T-cell (primary cell): Measurements from ENCODE around the gene POLR3A. TPM values are rescaled to one million over a fixed set of nuclear protein-coding genes. Genes with fewer than 3 reads are reported as not detected.

ENCODE experiments used
- ATAC-seq, 4 experiments: fragments of 200-7000 bp in 3 of 4; fragments of 150-1000 bp in 1 of 4; cut with Tn5 transposase; replicated peaks in 1 of 4; 1 replicate in 3 of 4; 2 replicates in 1 of 4; pipeline ENCODE4 v1.10.0; 2021; ENCODE audit warnings: moderate library complexity in 3 of 4, mild to moderate bottlenecking in 2 of 4, moderate number of reproducible peaks in 1 of 4
- CTCF ChIA-PET, 2 donors: fragments of 300-600 bp; sonication (Branson Sonifier 250); formaldehyde crosslinking; loops; one replicate each; lab custom pipeline; 2022; ENCODE audit warnings: antibody characterized with exemption in 2 of 2; lab: Charles Lee
- POLR2A ChIA-PET, 2 donors: fragments of 300-600 bp; sonication (Branson Sonifier 250); formaldehyde crosslinking; loops; one replicate each; lab custom pipeline; 2022; ENCODE audit warnings: antibody characterized with exemption in 2 of 2; lab: Charles Lee
- DNase-seq, 35 experiments: peaks; one replicate each; pipeline versions ENCODE4 v3.0.0 to v3.0.0-alpha.2; 2013 to 2023
- H3K27ac ChIP-seq: one replicate; pipeline ENCODE4 v1.5.1; 2013; ENCODE audit warnings: low read length
- H3K27me3 ChIP-seq, 2 experiments: replicated peaks in 1 of 2; 1 replicate in 1 of 2; 2 replicates in 1 of 2; pipeline versions ENCODE4 v1.6.1 to v1.7.0; 2013; ENCODE audit warnings: low read length in 1 of 2, mixed read lengths in 1 of 2; ENCODE audit not compliant: control insufficient read depth in 2 of 2, insufficient read depth in 2 of 2; ENCODE audit errors: extremely low read depth in 1 of 2
- H3K36me3 ChIP-seq, 2 donors: 1 replicate in 1 of 2; 2 replicates in 1 of 2; pipeline versions ENCODE4 v1.6.1 to v1.7.0; 2013; ENCODE audit warnings: low read length in 1 of 2; ENCODE audit not compliant: control insufficient read depth in 2 of 2, insufficient read depth in 1 of 2; ENCODE audit errors: extremely low read depth in 1 of 2
- H3K4me1 ChIP-seq, 2 experiments: 1 replicate in 1 of 2; 2 replicates in 1 of 2; pipeline versions ENCODE4 v1.6.1 to v1.7.0; 2013; ENCODE audit warnings: low read length in 2 of 2, mixed read lengths in 1 of 2; ENCODE audit not compliant: insufficient read depth in 2 of 2, control insufficient read depth in 1 of 2; ENCODE audit errors: extremely low read depth in 1 of 2
- H3K4me3 ChIP-seq, 2 donors: 1 replicate in 1 of 2; 2 replicates in 1 of 2; pipeline versions ENCODE4 v1.5.1 to v1.7.0; 2013; ENCODE audit warnings: mild to moderate bottlenecking in 2 of 2, low read length in 1 of 2, moderate library complexity in 1 of 2; ENCODE audit not compliant: control insufficient read depth in 1 of 2; ENCODE audit errors: extremely low read depth in 1 of 2
- H3K9me3 ChIP-seq: 2 replicates; pipeline ENCODE4 v1.7.0; 2013
- H3K27ac Mint-ChIP-seq, 2 donors: one replicate each; pipeline ENCODE4 v1.8.0; 2020 to 2021; ENCODE audit warnings: mild to moderate bottlenecking in 2 of 2, mixed read lengths in 2 of 2
- H3K27me3 Mint-ChIP-seq, 2 donors: one replicate each; pipeline ENCODE4 v1.8.0; 2021 to 2022; ENCODE audit warnings: mixed read lengths in 2 of 2
- H3K36me3 Mint-ChIP-seq: one replicate; pipeline ENCODE4 v1.8.0; 2021; ENCODE audit warnings: mixed read lengths
- H3K4me1 Mint-ChIP-seq, 3 donors: one replicate each; pipeline ENCODE4 v1.8.0; 2020 to 2022; ENCODE audit warnings: mixed read lengths in 3 of 3, mild to moderate bottlenecking in 1 of 3
- H3K4me3 Mint-ChIP-seq, 3 donors: one replicate each; pipeline ENCODE4 v1.8.0; 2020 to 2022; ENCODE audit warnings: mild to moderate bottlenecking in 3 of 3, mixed read lengths in 3 of 3, moderate library complexity in 3 of 3
- H3K9me3 Mint-ChIP-seq, 3 donors: one replicate each; pipeline ENCODE4 v1.8.0; 2020 to 2022; ENCODE audit warnings: mixed read lengths in 3 of 3
- WGBS: methylation state at CpG from one replicate; pipeline ENCODE4 v1.1.5; 2013; ENCODE audit warnings: missing lambda C conversion rate; ENCODE audit not compliant: insufficient coverage; 5-methylcytosine and 5-hydroxymethylcytosine counted together
- total RNA-seq, 35 experiments: library from RNA in 6 of 35; stranded (reverse) in 6 of 35; fragments of 120-200 nt in 1 of 35; gene quantifications; one replicate each; pipeline versions ENCODE4 v1.2.1 to v1.2.4 and lab custom pipeline; 2013 to 2026

Gene POLR3A
- total RNA-seq, 5 donors from 2014 or later (not counting 1 experiment from before 2014, with no cell fraction given) = 14.5 to 16.9 (median 16.5) TPM

DNA sequence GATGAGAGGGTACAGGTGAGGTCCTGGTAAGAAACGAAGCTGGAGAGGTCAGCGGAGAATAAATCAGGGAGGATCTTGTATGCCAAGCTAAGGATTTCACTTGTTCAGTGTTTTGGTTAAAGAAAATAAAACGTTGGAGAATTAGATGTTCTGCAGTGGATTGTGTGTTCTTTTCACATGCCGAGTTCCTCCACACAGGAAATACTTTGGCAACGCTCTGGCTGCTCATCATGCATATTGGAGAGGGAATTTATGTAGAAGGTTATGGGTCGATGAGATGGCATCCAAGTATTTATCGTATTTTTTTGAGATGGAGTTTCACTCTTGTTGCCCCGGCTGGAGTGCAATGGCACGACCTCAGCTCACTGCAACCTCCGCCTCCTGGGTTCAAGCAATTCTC is 15.4 kb upstream of the POLR3A start:
- no peak overlapping the region for H3K27ac ChIP-seq
- ChIA-PET CTCF (interaction anchor here (0.6 to 2.0 kb wide), 3 partner anchors 377 to 1151 kb away, joined by 6 to 10 read pairs (median 8); no protein-coding TSS in a partner anchor), POLR2A (no interaction called here)
- DNase-seq = no peak
- Mint-ChIP-seq H3K27ac (peak overlapping the region in 1 of 2 donors; percentile 64), H3K4me3 (no peak overlapping the region), H3K4me1 (peaks cover 29 to 41% (median 31%) of the 10 kb centered on the region in 3 donors), H3K9me3 (no peaks in the 10 kb centered on the region), H3K36me3 (peaks cover 23% of the 10 kb centered on the region), H3K27me3 (no peaks in the 10 kb centered on the region)
- no peaks in the 10 kb centered on the region for H3K9me3 ChIP-seq
- peaks cover 0 to 15% of the 10 kb centered on the region in 2 experiments for H3K4me1 ChIP-seq
- H3K36me3 ChIP-seq = peaks cover 0 to 29% of the 10 kb centered on the region in 2 donors
- H3K4me3 ChIP-seq = no peak overlapping the region
- no peaks in the 10 kb centered on the region for H3K27me3 ChIP-seq
- WGBS = 92% methylated on average over 6 of the region's 10 CpGs
- no peak for ATAC-seq

DNA sequence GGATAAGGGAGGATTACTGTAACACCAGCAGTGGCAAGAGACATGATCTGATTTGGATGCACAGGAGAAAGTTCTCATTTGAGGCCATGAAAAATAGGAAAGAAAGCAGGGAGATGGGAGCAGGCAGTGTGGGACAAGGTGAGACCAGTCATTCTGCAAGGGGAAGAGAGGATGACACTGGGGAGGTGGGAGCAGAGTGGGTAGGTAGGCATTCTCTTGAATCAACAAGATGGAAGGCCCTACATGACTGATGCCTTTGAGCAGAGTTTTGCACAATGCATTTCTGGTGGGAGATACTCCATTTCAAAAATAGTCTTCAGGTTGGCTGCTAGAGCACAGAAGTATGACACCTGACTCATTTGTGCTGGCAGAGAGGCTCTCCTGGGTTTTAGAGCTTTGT is 14.9 kb upstream of the POLR3A start:
- no peaks in the 10 kb centered on the region for H3K9me3 Mint-ChIP-seq
- ATAC-seq (no peak), DNase-seq (no peak)
- Histone ChIP-seq H3K4me3 (no peak overlapping the region), H3K4me1 (peaks cover 0 to 16% of the 10 kb centered on the region in 2 experiments), H3K27ac (no peak overlapping the region), H3K36me3 (peaks cover under 1 to 34% of the 10 kb centered on the region in 2 donors), H3K27me3 (no peaks in the 10 kb centered on the region), H3K9me3 (no peaks in the 10 kb centered on the region)
- H3K4me1 Mint-ChIP-seq = peaks cover 34 to 46% (median 36%) of the 10 kb centered on the region in 3 donors
- no peak overlapping the region for H3K4me3 Mint-ChIP-seq
- no peak overlapping the region for H3K27ac Mint-ChIP-seq
- peaks cover 29% of the 10 kb centered on the region for H3K36me3 Mint-ChIP-seq
- ChIA-PET CTCF (interaction anchor here in 1 of 2 donors (0.6 to 2.0 kb wide), 2 partner anchors 377 to 1151 kb away, joined by 6 to 8 read pairs; no protein-coding TSS in a partner anchor), POLR2A (no interaction called here)
- no peaks in the 10 kb centered on the region for H3K27me3 Mint-ChIP-seq

- WGBS = 94% methylated on average over 5 of the region's 6 CpGs
- H3K4me3 Mint-ChIP-seq = no peak overlapping the region
- H3K27me3 Mint-ChIP-seq = no peaks in the 10 kb centered on the region
- POLR2A ChIA-PET = no interaction called here
- no peak for ATAC-seq
- no peaks in the 10 kb centered on the region for H3K27me3 ChIP-seq
- DNase-seq = no peak
- H3K4me3 ChIP-seq = no peak overlapping the region
- peaks cover 37% of the 10 kb centered on the region for H3K36me3 Mint-ChIP-seq
- peaks cover 41 to 51% (median 46%) of the 10 kb centered on the region in 3 donors for H3K4me1 Mint-ChIP-seq
- no peak overlapping the region for H3K27ac ChIP-seq
- no peak overlapping the region for H3K27ac Mint-ChIP-seq
- H3K9me3 ChIP-seq = no peaks in the 10 kb centered on the region
- CTCF ChIA-PET = no interaction called here
- H3K36me3 ChIP-seq = peaks cover 11 to 48% of the 10 kb centered on the region in 2 donors
- H3K4me1 ChIP-seq = peaks cover under 1 to 22% of the 10 kb centered on the region in 2 experiments
- no peaks in the 10 kb centered on the region for H3K9me3 Mint-ChIP-seq
Observed at GRCh38 chr10:78042752-78043104, 13.4 kb upstream of the POLR3A start.

DNA sequence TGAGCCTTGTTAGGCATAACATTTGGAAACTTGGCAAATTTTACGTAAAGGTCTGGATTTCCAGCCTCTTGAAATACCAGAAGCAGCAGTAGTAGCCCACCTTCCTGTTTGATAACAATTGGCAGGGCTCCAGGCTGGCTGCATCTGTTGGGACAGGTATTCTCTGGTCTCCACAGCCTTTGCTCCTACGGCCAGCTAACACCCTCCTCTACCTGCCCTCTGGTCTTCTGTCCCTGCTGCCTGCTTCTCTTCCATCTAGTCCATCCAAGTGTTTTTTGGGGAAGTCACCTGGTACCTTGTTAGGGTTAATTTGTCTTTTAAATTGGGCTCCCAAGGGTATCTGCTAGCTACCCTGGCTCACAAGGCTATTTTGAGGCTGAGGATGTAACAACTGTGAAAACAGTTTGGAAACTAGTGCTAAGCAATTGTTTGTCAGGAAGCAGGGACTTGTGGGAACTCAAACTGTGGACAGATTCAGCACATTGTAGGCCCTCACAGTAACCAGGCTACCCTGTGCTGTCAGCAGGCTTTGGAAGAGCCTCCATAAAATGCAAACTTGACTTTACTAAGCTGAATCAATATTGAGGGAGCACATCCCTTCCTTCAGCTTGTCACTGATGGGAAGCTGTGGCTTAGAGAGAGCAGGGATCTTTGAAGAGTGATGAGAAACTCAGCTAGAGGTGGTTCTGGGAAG is 12.9 kb upstream of the POLR3A start:
- H3K9me3 ChIP-seq = no peaks in the 10 kb centered on the region
- ATAC-seq (peak in 1 of 4 experiments; percentile 7), DNase-seq (no peak)
- Mint-ChIP-seq H3K27me3 (no peaks in the 10 kb centered on the region), H3K36me3 (peaks cover 42% of the 10 kb centered on the region), H3K4me1 (peaks cover 43 to 48% (median 48%) of the 10 kb centered on the region in 3 donors), H3K27ac (peak overlapping the region in 1 of 2 donors; percentile 23), H3K4me3 (no peak overlapping the region), H3K9me3 (no peaks in the 10 kb centered on the region)
- peaks cover 16 to 54% of the 10 kb centered on the region in 2 donors for H3K36me3 ChIP-seq
- CTCF ChIA-PET = no interaction called here
- no peak overlapping the region for H3K4me3 ChIP-seq
- no peaks in the 10 kb centered on the region for H3K27me3 ChIP-seq
- POLR2A ChIA-PET = no interaction called here
- H3K4me1 ChIP-seq = peaks cover 4 to 22% of the 10 kb centered on the region in 2 experiments
- H3K27ac ChIP-seq = no peak overlapping the region
- WGBS = 75% methylated on average over 1 of the region's 2 CpGs

DNA sequence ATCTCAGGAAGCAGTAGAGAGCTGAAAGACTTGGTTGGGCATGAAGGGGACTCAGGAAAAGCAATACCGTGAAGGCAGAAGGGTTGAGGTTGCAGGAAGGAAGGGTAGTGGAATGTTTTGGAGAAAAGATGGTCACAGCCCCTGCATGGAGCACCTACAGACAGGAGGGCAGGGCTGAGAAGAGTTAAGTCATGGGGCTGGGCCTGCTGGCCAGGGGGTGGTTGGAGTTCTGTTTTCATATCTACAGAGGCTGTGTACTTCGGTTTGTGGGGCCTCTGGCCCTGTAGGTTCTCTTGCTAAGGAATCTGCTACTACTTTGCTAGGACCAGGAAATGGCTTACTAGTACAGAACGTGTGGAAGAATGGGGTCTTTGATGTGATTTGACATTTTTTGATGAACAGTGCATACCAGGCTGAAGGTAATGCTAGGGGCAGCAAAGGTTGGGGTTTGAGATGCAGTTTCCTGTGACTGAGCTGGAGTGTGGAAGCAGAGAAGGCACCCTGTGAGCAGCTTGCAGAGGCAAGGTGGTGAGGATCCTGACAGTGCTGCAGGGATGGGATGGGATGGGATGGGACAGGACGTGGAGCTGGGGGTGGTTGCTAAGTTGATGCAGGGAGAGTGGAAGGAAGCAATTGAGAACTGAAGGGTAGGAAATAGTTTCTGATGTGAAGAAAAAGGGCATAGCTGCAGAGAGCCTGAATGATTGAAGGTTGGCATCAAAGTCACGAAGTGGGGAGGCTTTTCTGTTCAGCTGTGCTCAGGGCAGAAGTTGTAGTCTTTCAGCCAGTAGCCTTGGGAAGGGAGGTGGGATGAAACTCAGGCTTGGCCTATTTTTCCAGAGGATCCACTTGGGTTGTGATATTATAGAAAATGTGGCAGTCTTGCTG is 12.1 kb upstream of the POLR3A start:
- Mint-ChIP-seq H3K9me3 (no peaks in the 10 kb centered on the region), H3K27me3 (no peaks in the 10 kb centered on the region), H3K36me3 (peaks cover 50% of the 10 kb centered on the region), H3K4me3 (no peak overlapping the region), H3K27ac (peak overlapping the region; percentile 25 to 56), H3K4me1 (peaks cover 49 to 55% (median 53%) of the 10 kb centered on the region in 3 donors)
- DNase-seq (no peak), ATAC-seq (peak in 1 of 4 experiments; percentile 17)
- H3K27ac ChIP-seq = no peak overlapping the region
- H3K36me3 ChIP-seq = peaks cover 18 to 61% of the 10 kb centered on the region in 2 donors
- H3K4me1 ChIP-seq = peaks cover 6 to 20% of the 10 kb centered on the region in 2 experiments
- ChIA-PET CTCF (interaction anchor here in 1 of 2 donors (0.6 kb wide), 1 partner anchor 1310 kb away, joined by 8 read pairs; no protein-coding TSS in a partner anchor), POLR2A (interaction anchor here in 1 of 2 donors (0.6 kb wide), 1 partner anchor 1411 kb away, joined by 3 read pairs; no protein-coding TSS in a partner anchor)
- H3K27me3 ChIP-seq = no peaks in the 10 kb centered on the region
- H3K4me3 ChIP-seq = no peak overlapping the region
- H3K9me3 ChIP-seq = no peaks in the 10 kb centered on the region
- WGBS = 60% methylated on average over 4 of the region's 5 CpGs

DNA sequence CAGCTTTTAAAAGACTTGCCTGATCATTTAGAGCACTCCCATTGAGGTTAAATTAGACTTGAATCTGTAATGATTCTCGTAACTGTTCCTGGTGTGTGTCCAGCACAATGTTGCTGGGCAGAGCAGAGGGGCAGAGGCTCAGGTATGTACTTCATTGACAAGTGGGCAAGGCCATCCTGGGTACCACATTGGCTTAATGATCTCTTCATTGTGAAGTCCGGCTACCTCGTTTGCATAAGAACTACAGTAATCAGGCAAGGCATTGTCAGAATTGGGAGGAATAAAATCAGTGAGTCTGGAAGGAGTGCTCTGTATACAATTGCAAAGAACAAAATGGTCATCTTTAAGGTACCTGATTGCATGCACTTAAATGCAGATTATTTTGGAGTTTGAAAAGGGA is 10.4 kb upstream of the POLR3A start:
- H3K4me3 Mint-ChIP-seq = no peak overlapping the region
- no peak for DNase-seq
- peak overlapping the region in 1 of 2 donors; percentile 40 for H3K27ac Mint-ChIP-seq
- H3K36me3 Mint-ChIP-seq = peaks cover 64% of the 10 kb centered on the region
- no peak overlapping the region for H3K4me3 ChIP-seq
- no peaks in the 10 kb centered on the region for H3K27me3 ChIP-seq
- peaks cover 20 to 37% of the 10 kb centered on the region in 2 experiments for H3K4me1 ChIP-seq
- H3K9me3 Mint-ChIP-seq = no peaks in the 10 kb centered on the region
- peaks cover 65 to 69% (median 69%) of the 10 kb centered on the region in 3 donors for H3K4me1 Mint-ChIP-seq
- H3K27me3 Mint-ChIP-seq = no peaks in the 10 kb centered on the region
- H3K9me3 ChIP-seq = no peaks in the 10 kb centered on the region
- WGBS = 100% methylated on average over 1 of the region's 3 CpGs
- H3K36me3 ChIP-seq = peaks cover 18 to 75% of the 10 kb centered on the region in 2 donors
- ChIA-PET CTCF (interaction anchor here in 1 of 2 donors (0.7 kb wide), 1 partner anchor 267 kb away, joined by 3 read pairs; no protein-coding TSS in a partner anchor), POLR2A (interaction anchor here in 1 of 2 donors (0.6 kb wide), 1 partner anchor 487 kb away, joined by 3 read pairs; no protein-coding TSS in a partner anchor)
- ATAC-seq = no peak
- H3K27ac ChIP-seq = no peak overlapping the region
